SK-N-MC (cell line): ENCODE measurements around the gene PPP1R15A.
"Not testable (repeated sequence)": the region's sequence is repeated elsewhere in the genome, so short reads cannot be mapped to it uniquely, and the experiment has no call there.

Source experiments
- DNase-seq: peaks from one replicate; pipeline ENCODE4 v3.0.0-alpha.2; 2011; ENCODE audit warnings: low read depth, low spot score
- H3K27ac ChIP-seq: fragments of 200-600 bp; sonication (generic); 2 replicates; pipeline ENCODE4 v1.5.1; 2016; ENCODE audit warnings: mixed run types
- H3K36me3 ChIP-seq: fragments of 200-600 bp; sonication (generic); 2 replicates; pipeline ENCODE4 v1.6.1; 2017; ENCODE audit warnings: antibody characterized with exemption, low read length, mixed read lengths; ENCODE audit not compliant: insufficient read depth
- H3K4me3 ChIP-seq: fragments of 200-600 bp; sonication (generic); 2 replicates; pipeline ENCODE4 v1.5.1; 2016
- H3K9ac ChIP-seq: fragments of 200-600 bp; sonication (generic); 2 replicates; pipeline ENCODE4 v1.8.0; 2017; ENCODE audit warnings: mixed run types, mixed read lengths; ENCODE audit not compliant: insufficient read length
- H3K9me3 ChIP-seq: fragments of 200-600 bp; sonication (generic); 2 replicates; pipeline ENCODE4 v1.6.1; 2017; ENCODE audit warnings: low read depth, mild to moderate bottlenecking, antibody characterized with exemption, low read length, moderate library complexity, mixed read lengths
- EZH2 ChIP-seq: fragments of 200-600 bp; sonication (generic); IDR thresholded peaks from one replicate; pipeline ENCODE4 v1.6.1; 2017; ENCODE audit warnings: antibody characterized with exemption
- FOXP2 ChIP-seq: optimal IDR thresholded peaks from 2 replicates; pipeline ENCODE3; 2011; ENCODE audit warnings: mild to moderate bottlenecking, moderate library complexity; ENCODE audit not compliant: insufficient read depth; ENCODE audit errors: extremely low read length, control extremely low read depth
- POLR2AphosphoS5 ChIP-seq: IDR thresholded peaks from 2 replicates; pipeline ENCODE4 v1.6.1; 2012; ENCODE audit warnings: mild to moderate bottlenecking, low read depth, low read length, borderline replicate concordance

Gene PPP1R15A

DNA sequence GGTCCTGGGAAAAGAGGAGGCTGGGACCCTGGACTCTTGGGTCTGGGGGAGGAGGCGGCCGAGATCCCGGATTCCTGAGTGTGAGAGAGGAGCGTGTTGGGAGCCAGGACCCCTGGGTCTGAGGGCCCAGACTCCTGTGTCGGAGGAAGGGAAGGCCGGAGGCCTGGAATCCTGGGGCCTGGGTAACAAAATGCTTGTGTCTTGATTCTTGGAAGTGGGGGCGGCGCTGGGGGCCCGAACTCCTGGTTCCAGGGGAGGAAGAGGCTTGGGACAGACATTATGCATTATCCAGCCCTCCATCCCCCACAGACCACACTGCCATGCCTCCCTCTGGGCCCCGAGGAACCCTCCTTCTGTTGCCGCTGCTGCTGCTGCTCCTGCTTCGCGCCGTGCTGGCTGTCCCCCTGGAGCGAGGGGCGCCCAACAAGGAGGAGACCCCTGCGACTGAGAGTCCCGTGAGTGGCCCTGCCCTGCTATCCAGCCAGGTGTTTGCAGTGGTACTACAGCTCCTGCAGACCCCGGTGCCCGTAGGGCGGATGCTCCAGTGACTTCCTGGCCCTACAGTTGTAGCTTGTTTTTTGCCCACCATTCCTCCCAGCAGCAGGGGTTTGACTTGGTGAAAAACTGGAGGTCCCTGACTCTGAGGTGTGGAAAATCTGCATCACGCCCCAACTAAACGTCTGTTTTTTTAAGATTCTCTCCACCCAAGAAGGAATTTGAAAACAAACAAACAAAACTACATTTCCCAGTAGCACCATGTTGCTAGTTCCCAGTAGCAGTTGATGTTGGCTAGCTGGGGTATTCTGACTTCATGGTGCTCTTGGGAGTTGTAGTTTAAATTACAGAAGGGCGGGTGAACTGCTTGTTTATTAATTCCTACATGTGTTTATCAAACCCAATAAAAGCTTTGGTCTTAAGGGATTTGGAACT is 28.5 kb downstream of the PPP1R15A start:
- TF ChIP-seq POLR2AphosphoS5 (no peak), FOXP2 (no peak), EZH2 (no peak)
- H3K9me3 ChIP-seq = no peaks in the 10 kb centered on the region
- H3K36me3 ChIP-seq = no peaks in the 10 kb centered on the region; the same call in 1 of the 2 replicates
- H3K27ac ChIP-seq = peak overlapping the region; percentile 46; the same call in 1 of the 2 replicates
- H3K4me3 ChIP-seq = peak overlapping the region; percentile 92
- peak overlapping the region; percentile 87 for H3K9ac ChIP-seq
- DNase-seq = no peak

DNA sequence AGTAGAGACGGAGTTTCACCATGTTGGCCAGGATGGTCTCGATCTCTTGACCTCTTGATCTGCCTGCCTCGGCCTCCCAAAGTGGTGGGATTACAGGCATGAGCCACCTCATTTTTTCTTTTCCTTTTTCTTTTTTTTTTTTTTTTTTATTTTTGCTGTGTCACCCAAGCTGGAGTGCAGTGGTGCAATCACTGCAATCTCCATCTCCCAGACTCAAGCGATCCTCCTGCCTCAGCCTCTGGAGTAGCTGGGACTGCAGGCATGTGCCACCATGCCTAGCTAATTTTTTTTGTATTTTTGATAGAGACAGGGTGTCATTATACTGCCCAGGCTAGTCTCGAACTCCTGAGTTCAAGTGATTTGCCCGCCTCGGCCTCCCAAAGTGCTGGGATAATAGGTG is 30.1 kb downstream of the PPP1R15A start:
- DNase-seq, H3K9me3 ChIP-seq, H3K9ac ChIP-seq, H3K27ac ChIP-seq, H3K4me3 ChIP-seq, H3K36me3 ChIP-seq: not testable (repeated sequence)

DNA sequence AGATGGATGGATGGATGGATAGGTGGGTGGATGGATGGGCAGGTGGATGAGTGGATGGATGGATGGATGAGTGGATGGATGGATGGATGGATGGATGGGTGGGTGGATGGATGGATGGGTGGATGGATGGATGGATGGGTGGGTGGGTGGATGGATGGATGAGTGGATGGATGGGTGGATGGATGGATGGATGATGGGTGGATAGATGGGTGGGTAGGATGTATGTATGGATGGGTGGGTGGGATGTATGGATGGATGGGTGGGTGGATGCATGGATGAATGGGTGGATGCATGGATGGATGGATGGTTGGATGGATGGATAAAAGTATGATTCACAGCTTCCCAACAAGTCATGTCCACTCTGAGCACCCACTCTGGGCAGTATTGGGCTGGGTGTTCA is 31.6 kb downstream of the PPP1R15A start:
- not testable (repeated sequence) for H3K36me3 ChIP-seq, H3K4me3 ChIP-seq, H3K9ac ChIP-seq, H3K27ac ChIP-seq, H3K9me3 ChIP-seq, DNase-seq

DNA sequence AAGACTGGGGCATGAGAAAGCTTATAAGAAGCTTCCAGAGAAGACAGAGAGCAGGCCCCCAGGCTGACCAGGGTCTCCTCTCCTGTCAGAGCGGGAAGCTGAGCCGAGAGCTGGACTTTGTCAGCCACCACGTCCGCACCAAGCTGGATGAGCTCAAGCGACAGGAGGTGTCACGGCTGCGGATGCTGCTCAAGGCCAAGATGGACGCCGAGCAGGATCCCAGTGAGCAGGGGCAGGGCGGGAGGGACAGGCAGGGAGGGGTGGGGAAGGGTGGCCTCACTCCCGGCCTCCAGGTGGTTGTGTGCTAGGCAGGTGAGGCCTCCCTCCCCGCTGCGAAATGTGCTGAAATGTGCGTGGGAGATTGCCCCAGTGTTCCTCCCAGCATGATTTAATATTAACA is 33.4 kb downstream of the PPP1R15A start:
- Histone ChIP-seq H3K9ac (no peak overlapping the region), H3K9me3 (no peaks in the 10 kb centered on the region), H3K36me3 (peaks cover 4% of the 10 kb centered on the region), H3K4me3 (no peak overlapping the region), H3K27ac (no peak overlapping the region)
- no peak for DNase-seq
- TF ChIP-seq FOXP2 (no peak), POLR2AphosphoS5 (no peak), EZH2 (no peak)

DNA sequence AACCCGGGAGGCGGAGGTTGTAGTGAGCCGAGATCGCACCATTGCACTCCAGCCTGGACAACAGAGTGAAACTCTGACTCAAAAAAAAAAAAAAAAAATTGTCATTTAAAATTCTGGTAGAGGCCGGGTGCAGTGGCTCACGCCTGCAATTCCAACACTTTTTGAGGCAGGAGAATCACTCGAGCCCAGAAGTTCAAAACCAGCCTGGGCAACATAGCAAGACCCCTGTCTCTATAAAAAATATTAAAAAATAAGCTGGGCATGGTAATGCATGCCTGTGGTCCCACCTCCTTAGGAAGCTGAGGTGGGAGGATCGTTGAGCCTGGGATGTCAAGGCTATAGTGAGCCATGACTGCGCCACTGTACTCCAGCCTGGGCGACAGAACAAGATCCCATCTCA is 34.1 kb downstream of the PPP1R15A start:
- Histone ChIP-seq H3K36me3 (peaks cover 9% of the 10 kb centered on the region), H3K27ac (no peak overlapping the region), H3K9ac (no peak overlapping the region), H3K9me3 (no peaks in the 10 kb centered on the region), H3K4me3 (no peak overlapping the region)
- TF ChIP-seq POLR2AphosphoS5 = no peak
- no peak for TF ChIP-seq EZH2
- no peak for TF ChIP-seq FOXP2
- no peak for DNase-seq

DNA sequence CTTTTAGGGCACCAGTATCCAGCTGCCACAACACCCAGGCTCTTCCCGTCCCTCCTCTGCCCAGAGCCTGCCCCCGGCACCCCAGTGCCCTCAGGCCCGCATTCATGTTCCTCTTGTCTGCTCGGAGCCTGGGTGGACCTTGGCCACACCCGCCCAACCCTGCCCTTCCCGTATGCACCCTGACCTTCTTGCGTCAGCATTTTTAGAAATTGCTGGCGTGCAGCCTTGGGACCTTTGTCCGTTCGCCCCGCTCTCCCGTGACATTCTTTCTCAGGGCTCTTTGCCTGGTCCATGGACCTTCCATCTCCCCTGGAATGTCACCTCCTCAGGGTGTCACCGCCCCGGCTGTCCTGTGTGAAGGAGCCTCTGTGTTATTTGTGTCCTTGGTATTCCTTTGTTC is 35.5 kb downstream of the PPP1R15A start:
- no peak for TF ChIP-seq EZH2
- TF ChIP-seq POLR2AphosphoS5 = no peak
- no peak for TF ChIP-seq FOXP2
- Histone ChIP-seq H3K36me3 (peaks cover 14% of the 10 kb centered on the region), H3K9me3 (no peaks in the 10 kb centered on the region), H3K9ac (no peak overlapping the region), H3K27ac (no peak overlapping the region), H3K4me3 (no peak overlapping the region)
- no peak for DNase-seq

DNA sequence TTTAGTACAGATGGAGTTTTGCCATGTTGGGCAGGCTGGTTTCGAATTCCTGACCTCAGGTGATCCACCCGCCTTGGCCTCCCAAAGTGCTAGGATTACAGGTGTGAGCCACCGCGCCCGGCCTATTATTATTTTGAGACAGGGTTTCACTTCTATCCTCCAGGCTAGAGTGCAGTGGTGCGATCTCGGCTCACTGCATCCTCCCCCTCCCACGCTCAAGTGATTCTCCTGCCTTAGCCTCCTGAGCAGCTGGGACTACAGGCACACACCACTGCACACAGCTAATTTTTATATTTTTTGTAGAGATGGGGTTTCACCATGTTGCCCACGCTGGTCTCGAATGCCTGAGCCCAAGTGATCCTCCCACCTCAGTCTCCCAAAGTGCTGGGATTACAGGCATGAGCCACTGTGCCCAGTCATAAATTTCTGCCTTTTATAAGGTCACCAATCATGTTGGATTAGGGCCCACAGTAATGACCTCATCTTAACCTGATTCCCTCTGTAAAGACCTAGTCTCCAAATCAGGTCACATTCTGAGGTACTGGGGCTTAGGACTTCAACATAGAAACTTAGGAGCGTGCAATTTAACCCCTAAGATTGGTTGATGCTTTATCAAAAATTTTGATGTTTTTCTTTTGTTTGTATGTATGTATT is 37.3 kb downstream of the PPP1R15A start:
- H3K9ac ChIP-seq, H3K27ac ChIP-seq, H3K9me3 ChIP-seq, H3K4me3 ChIP-seq, DNase-seq: not testable (repeated sequence)
- H3K36me3 ChIP-seq = peaks cover 24% of the 10 kb centered on the region

DNA sequence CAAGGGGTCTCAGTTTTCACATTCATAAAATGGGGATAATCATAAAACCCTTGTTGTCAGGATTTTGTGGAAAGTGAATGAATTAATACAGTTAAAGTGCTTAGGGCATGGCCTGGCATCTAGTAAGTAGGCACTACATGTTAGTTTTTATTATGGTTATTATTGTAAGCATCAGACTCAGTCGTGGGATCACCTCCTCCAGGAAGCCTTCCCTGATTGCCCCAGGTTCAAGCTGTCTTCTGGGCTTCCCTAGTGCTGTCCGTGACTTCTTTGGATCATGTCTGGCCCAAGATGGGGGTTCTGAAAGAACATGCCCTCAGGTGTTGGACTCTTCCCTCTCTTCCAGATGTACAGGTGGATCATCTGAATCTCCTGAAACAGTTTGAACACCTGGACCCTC is 38.6 kb downstream of the PPP1R15A start:
- no peak for DNase-seq
- TF ChIP-seq EZH2 (no peak), POLR2AphosphoS5 (no peak), FOXP2 (no peak)
- H3K9ac ChIP-seq = no peak overlapping the region
- H3K4me3 ChIP-seq = no peak overlapping the region
- H3K27ac ChIP-seq = no peak overlapping the region
- peaks cover 24% of the 10 kb centered on the region for H3K36me3 ChIP-seq
- no peaks in the 10 kb centered on the region for H3K9me3 ChIP-seq

DNA sequence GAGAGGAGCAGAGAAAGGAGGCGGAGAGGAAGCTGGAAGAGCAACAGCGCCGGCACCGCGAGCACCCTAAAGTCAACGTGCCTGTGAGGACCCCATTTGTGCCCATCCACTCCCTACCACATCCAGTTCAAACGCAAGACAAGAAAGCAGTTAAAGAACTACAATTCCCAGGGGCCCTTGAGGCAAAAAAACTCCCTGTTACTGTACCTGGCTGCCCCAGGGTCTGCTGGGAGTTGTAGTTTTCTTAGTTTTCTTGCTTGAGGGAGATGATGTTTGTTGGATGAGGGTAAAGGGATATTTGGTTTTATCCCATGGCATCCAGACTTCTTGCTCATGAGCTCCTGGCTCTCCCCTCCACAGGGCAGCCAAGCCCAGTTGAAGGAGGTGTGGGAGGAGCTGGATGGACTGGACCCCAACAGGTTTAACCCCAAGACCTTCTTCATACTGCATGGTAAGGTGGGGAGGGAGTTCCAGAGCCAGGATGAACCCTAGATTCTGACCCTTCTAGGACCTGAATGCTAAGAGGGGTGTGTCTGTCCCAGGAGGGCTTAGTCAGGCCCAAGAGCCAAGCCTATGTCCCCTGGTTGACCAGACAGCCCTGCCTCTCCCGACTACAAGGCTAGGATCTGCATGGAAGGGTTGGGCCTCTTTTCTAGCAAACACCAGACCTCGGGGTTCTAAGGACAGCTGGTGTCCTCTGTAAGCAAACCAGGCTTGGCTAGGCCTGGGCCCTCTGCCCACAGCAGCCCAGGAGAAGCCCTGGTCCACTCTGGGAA is 41.1 kb downstream of the PPP1R15A start:
- Histone ChIP-seq H3K36me3 (peaks cover 24% of the 10 kb centered on the region), H3K27ac (no peak overlapping the region)
- no peak for DNase-seq

More for the DNA sequence above, 41.1 kb downstream of the PPP1R15A start:
- Histone ChIP-seq H3K9me3 (no peaks in the 10 kb centered on the region), H3K9ac (no peak overlapping the region), H3K4me3 (no peak overlapping the region)
- TF ChIP-seq EZH2 (no peak), FOXP2 (no peak), POLR2AphosphoS5 (no peak)
